Adipocyte (in vitro differentiated cells): Measurements from ENCODE around the gene INHA.

Experiments
- DNase-seq: peaks from one replicate; pipeline ENCODE4 v3.0.0-alpha.2; 2015; ENCODE audit warnings: low read depth
- H3K27me3 ChIP-seq: replicated peaks from 2 replicates; pipeline ENCODE4 v1.7.0; 2013; ENCODE audit warnings: mild to moderate bottlenecking, low read length, moderate library complexity; ENCODE audit not compliant: control insufficient read depth, insufficient read depth
- H3K36me3 ChIP-seq: 2 replicates; pipeline ENCODE4 v1.7.0; 2013; ENCODE audit warnings: low read length, mild to moderate bottlenecking, moderate library complexity; ENCODE audit not compliant: control insufficient read depth, insufficient read depth, severe bottlenecking
- H3K4me1 ChIP-seq: 2 replicates; pipeline ENCODE4 v1.7.0; 2013; ENCODE audit warnings: mild to moderate bottlenecking, low read length, moderate library complexity; ENCODE audit not compliant: control insufficient read depth, insufficient read depth
- H3K4me3 ChIP-seq: 2 replicates; pipeline ENCODE4 v1.7.0; 2013; ENCODE audit warnings: mild to moderate bottlenecking, low read length, moderate library complexity
- H3K9ac ChIP-seq: 2 replicates; pipeline ENCODE4 v1.7.0; 2013; ENCODE audit warnings: mild to moderate bottlenecking, low read length, moderate library complexity
- H3K9me3 ChIP-seq: 2 replicates; pipeline ENCODE4 v1.7.0; 2013; ENCODE audit warnings: mild to moderate bottlenecking, low read length, moderate library complexity; ENCODE audit not compliant: control insufficient read depth

The INHA gene

DNA sequence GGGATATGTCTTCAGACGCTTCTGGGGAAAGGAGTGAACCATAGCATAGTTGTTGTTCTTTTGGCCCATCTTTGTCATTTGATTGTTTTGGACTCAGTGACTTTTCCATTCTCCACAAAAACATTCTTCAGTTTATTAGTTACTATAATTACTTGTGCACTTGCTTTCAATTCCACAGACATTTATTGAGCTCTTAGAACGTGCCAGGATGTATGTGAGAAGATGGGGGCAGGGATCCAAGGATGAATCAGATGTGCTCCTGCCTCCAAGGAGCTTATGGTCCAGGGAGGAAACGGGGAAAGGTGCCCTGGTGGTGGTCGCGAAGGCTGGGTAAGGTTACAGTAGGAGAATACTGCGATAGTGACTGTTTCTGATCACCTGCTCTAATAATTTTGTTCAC, 48.4 kb downstream of the INHA start:
- DNase-seq, result no peak
- Histone ChIP-seq H3K27me3 (no peaks in the 10 kb centered on the region), H3K9ac (no peak overlapping the region), H3K4me1 (peaks cover 16% of the 10 kb centered on the region), H3K4me3 (no peak overlapping the region), H3K9me3 (no peaks in the 10 kb centered on the region), H3K36me3 (peaks cover 11% of the 10 kb centered on the region)

DNA sequence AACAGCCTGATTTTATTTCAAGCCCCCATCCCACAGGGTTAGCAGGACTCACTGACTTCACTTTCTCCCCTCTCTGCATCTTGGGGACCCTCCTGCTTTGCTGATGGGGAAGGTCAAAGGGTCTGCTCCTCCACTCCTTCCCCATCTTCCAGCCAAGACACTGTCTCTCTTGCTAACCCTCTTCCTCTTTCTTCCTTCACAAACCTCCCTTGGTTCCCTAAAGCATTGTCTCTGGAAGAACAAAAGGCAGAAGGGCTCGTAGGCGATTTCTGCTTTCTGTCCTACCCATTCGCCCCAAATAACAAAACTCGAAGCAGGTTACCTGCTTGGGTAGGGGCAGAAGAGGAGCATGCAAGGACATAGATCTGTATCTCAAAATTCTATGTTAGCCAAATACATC, 49.8 kb downstream of the INHA start:
- no peak for DNase-seq
- Histone ChIP-seq H3K9ac (no peak overlapping the region), H3K36me3 (no peaks in the 10 kb centered on the region), H3K27me3 (peaks cover 3% of the 10 kb centered on the region), H3K4me3 (no peak overlapping the region), H3K4me1 (peaks cover 16% of the 10 kb centered on the region), H3K9me3 (no peaks in the 10 kb centered on the region)

DNA sequence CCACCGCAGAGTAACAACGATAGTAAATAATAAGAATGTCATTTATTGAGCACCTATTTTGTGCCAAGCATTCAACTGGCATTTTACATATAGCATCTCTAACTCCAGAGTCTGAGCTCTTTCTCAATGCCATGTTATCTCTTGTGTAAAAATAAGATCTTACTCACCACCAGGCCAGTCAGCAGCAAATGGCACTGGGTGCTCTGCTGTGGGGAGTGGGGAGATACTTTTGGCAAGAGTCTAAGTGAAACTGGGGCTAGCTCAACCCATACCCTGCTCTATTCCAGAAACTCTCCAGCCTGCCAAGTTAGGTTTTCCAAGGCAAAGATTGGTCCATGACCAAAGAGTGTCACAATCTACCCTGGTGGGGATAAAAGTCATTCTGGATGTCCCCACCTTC, 50.4 kb downstream of the INHA start:
- H3K4me1 ChIP-seq, result peaks cover 16% of the 10 kb centered on the region
- no peaks in the 10 kb centered on the region for H3K9me3 ChIP-seq
- no peak overlapping the region for H3K9ac ChIP-seq
- H3K36me3 ChIP-seq, result no peaks in the 10 kb centered on the region
- no peak for DNase-seq
- H3K27me3 ChIP-seq, result peaks cover 3% of the 10 kb centered on the region
- H3K4me3 ChIP-seq, result no peak overlapping the region

DNA sequence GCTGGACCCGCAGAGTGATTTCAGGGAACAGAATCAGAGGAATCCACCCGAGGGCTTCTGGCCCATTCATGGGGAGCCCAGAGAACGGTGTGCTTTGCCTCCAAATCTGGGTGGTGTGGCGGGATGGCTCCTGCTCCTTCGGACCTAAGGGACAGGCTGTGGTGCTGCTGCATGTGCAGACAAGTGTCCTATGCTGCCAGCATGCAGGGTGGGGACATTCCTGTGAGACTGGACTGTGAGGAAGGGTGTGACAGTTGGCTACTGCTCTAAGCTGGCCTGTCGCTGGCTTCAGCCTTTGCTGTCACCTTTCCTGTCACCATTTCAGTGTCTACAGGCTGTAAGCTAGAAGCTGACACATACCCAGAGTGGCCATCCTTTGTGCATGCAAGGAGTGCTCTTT, 52.5 kb downstream of the INHA start:
- Histone ChIP-seq H3K4me3 (no peak overlapping the region), H3K9me3 (no peaks in the 10 kb centered on the region), H3K9ac (no peak overlapping the region), H3K4me1 (peaks cover 16% of the 10 kb centered on the region), H3K36me3 (no peaks in the 10 kb centered on the region), H3K27me3 (peaks cover 3% of the 10 kb centered on the region)
- DNase-seq, result no peak

DNA sequence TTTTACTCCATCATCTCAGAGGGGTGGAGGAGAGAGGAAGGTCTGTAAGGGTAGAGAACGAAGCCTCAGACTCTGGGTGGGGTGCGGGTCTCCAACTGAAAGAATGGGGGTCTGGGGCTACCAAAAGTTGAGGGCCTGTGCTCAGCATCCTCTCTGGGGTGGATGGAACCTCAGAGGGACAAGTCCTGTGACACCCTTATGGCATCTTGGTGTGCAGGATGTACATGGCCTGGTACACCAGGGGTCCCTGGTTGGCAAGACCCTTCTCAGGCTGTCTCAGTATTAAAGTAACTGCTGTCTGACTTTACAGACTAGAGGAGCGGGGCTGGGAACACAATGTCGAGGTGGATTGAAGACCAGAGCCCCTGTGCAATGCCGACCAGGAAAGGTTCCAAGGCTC, 53.1 kb downstream of the INHA start:
- Histone ChIP-seq H3K9ac (no peak overlapping the region), H3K9me3 (no peaks in the 10 kb centered on the region), H3K36me3 (no peaks in the 10 kb centered on the region), H3K4me1 (peaks cover 16% of the 10 kb centered on the region), H3K27me3 (peaks cover 3% of the 10 kb centered on the region), H3K4me3 (no peak overlapping the region)
- no peak for DNase-seq
